ENCODE data around the gene CD22.

CD22 gene

DNA sequence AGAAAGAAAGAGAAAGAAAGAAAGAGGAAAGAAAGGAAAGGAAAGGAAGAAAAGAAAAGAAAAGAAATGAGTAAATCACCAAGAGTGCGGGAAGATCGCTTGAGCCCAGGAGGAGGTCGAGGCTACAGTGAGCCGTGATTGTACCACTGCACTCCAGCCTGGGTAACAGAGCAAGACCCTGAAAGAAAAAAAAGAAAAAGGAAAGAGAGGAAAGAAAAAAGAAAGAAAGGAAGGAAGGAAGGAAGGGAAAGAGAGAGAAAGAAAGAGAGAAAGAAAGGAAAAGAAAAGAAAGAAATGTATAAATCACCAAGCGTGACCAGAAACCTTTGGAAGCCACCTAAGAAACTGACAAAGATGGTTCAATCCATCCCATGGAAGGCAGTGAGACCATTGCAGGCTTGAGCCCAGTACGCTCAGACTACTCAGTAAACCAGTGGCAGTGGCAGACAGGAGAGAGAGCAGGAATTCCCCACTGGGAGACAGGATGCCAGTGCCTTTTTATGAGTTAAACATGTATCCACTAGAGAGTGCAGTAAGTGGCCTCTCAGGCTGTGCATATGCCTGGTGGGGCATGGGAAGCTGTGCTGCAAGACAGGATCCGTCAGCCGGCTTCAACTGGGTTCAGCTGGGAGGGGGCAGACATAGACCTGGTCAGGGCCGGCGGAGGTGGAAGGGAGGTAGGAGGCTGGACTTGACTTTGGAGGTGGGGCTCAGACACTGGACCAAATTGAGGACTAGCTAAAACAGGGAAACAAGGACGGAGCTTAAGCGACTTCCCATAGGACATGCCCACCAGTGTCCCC is 46.7 kb downstream of the CD22 start (continued):
- TF ChIP-seq, protein P1, sequence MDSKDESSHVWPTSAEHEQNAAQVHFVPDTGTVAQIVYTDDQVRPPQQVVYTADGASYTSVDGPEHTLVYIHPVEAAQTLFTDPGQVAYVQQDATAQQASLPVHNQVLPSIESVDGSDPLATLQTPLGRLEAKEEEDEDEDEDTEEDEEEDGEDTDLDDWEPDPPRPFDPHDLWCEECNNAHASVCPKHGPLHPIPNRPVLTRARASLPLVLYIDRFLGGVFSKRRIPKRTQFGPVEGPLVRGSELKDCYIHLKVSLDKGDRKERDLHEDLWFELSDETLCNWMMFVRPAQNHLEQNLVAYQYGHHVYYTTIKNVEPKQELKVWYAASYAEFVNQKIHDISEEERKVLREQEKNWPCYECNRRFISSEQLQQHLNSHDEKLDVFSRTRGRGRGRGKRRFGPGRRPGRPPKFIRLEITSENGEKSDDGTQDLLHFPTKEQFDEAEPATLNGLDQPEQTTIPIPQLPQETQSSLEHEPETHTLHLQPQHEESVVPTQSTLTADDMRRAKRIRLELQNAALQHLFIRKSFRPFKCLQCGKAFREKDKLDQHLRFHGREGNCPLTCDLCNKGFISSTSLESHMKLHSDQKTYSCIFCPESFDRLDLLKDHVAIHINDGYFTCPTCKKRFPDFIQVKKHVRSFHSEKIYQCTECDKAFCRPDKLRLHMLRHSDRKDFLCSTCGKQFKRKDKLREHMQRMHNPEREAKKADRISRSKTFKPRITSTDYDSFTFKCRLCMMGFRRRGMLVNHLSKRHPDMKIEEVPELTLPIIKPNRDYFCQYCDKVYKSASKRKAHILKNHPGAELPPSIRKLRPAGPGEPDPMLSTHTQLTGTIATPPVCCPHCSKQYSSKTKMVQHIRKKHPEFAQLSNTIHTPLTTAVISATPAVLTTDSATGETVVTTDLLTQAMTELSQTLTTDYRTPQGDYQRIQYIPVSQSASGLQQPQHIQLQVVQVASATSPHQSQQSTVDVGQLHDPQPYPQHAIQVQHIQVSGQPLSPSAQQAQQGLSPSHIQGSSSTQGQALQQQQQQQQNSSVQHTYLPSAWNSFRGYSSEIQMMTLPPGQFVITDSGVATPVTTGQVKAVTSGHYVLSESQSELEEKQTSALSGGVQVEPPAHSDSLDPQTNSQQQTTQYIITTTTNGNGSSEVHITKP (tag by site-specific recombination; IDR thresholded peaks at IDR 0.05): peak; percentile 93

DNA sequence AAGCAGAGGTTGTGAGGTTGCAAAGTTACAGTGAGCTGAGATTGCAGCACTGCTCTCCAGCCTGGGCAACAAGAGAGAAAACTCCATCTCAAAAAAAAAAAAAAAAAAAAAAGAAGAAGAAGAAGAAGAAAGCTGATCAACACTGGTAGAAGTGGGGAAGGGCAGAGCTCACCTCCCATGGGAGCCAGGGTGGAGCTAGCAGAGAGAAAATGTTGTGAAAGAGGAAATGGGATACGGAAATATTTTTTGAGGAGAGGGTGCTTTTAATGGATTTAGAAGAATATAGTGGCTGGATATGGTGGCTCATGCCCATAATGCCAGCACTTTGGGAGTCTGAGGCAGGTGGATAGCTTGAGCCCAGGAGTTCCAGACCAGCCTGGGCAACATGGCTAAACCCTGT is 48.7 kb downstream of the CD22 start:
- H3K9me3 ChIP-seq (ENCODE audit: control insufficient read depth, insufficient read depth, low read depth, low read length): peaks cover 11% of the 10 kb centered on the region
- CTCF ChIA-PET: interaction anchor here (0.6 to 3.6 kb wide), 9 partner anchors 11 to 292 kb away, joined by 3 to 26 read pairs (median 4); no protein-coding TSS in a partner anchor
- H3K36me3 ChIP-seq (ENCODE audit: control insufficient read depth in 2 of 2, insufficient read depth in 1 of 2, low read length in 2 of 2): no peaks in the 10 kb centered on the region
- H3K4me1 ChIP-seq (ENCODE audit: control insufficient read depth, insufficient read depth, low read length): no peaks in the 10 kb centered on the region
- H3K27ac ChIP-seq (ENCODE audit: extremely low read depth, low read depth, low read length): no peak overlapping the region
- TF ChIP-seq ZXDB (tag by site-specific recombination; IDR thresholded peaks at IDR 0.05): no peak
- H3K4me3 ChIP-seq (ENCODE audit: low read depth, low read length): no peak overlapping the region
- POLR2A ChIA-PET: interaction anchor here (1.0 kb wide), 1 partner anchor 17 kb away, joined by 9 read pairs; no protein-coding TSS in a partner anchor

DNA sequence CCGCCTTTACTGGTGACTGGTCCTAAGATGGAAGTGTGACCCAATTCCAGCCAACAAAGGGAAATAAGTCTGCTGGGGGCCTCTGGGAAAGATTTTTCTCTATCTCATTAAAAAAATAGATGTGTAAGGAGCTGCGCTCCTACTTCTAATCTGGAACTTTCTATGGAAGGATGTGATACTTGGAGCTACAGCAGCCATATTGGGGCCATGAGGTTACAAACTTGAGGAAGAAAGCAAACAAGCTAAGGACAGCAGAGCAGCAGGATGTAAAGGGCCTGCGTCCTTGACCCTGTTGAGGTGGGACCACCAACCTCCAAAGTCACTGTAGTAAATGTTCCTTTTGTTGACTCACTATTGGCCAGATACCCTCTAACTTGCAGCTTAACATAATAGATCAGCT is 49.4 kb downstream of the CD22 start:
- TF ChIP-seq, protein P2, sequence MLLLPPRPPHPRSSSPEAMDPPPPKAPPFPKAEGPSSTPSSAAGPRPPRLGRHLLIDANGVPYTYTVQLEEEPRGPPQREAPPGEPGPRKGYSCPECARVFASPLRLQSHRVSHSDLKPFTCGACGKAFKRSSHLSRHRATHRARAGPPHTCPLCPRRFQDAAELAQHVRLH (tag by site-specific recombination; IDR thresholded peaks at IDR 0.05): 0 out of 2 replicates have a peak, but pooled peaks have one; percentile 18
- TF ChIP-seq GLIS2 (tag by site-specific recombination; IDR thresholded peaks at IDR 0.05) (no peak), ZNF610 (tag by site-specific recombination; IDR thresholded peaks at IDR 0.05; ENCODE audit: borderline replicate concordance) (no peak), ZNF146 (tag by site-specific recombination; IDR thresholded peaks at IDR 0.05) (no peak), SETDB1 (IDR thresholded peaks at IDR 0.05; ENCODE audit: insufficient read length, low read length) (peak; percentile 38), YY1 (tag by site-specific recombination; IDR thresholded peaks at IDR 0.05) (no peak), ZNF169 (tag by site-specific recombination; IDR thresholded peaks at IDR 0.05) (no peak), ZNF391 (tag by site-specific recombination; IDR thresholded peaks at IDR 0.05; ENCODE audit: borderline replicate concordance, low read depth) (no peak), ZNF654 (tag by site-specific recombination; IDR thresholded peaks at IDR 0.05; ENCODE audit: low read depth) (no peak), ZNF785 (tag by site-specific recombination; IDR thresholded peaks at IDR 0.05) (no peak), ZNF555 (tag by site-specific recombination; conservative IDR thresholded peaks at IDR 0.05) (no peak), GLI4 (tag by site-specific recombination; IDR thresholded peaks at IDR 0.05) (no peak), ZNF670 (tag by site-specific recombination; IDR thresholded peaks at IDR 0.05; ENCODE audit: low read depth) (no peak), ZNF37A (tag by site-specific recombination; IDR thresholded peaks at IDR 0.05) (no peak), PRDM1 (tag by site-specific recombination; IDR thresholded peaks at IDR 0.05) (no peak), ZNF112 (tag by site-specific recombination; IDR thresholded peaks at IDR 0.05) (no peak)
- TF ChIP-seq, protein P3, sequence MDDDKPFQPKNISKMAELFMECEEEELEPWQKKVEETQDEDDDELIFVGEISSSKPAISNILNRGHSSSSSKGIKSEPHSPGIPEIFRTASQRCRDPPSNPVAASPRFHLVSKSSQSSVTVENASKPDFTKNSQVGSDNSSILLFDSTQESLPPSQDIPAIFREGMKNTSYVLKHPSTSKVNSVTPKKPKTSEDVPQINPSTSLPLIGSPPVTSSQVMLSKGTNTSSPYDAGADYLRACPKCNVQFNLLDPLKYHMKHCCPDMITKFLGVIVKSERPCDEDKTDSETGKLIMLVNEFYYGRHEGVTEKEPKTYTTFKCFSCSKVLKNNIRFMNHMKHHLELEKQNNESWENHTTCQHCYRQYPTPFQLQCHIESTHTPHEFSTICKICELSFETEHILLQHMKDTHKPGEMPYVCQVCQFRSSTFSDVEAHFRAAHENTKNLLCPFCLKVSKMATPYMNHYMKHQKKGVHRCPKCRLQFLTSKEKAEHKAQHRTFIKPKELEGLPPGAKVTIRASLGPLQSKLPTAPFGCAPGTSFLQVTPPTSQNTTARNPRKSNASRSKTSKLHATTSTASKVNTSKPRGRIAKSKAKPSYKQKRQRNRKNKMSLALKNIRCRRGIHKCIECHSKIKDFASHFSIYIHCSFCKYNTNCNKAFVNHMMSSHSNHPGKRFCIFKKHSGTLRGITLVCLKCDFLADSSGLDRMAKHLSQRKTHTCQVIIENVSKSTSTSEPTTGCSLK (tag by site-specific recombination; IDR thresholded peaks at IDR 0.05): no peak
- TF ChIP-seq, protein P4, sequence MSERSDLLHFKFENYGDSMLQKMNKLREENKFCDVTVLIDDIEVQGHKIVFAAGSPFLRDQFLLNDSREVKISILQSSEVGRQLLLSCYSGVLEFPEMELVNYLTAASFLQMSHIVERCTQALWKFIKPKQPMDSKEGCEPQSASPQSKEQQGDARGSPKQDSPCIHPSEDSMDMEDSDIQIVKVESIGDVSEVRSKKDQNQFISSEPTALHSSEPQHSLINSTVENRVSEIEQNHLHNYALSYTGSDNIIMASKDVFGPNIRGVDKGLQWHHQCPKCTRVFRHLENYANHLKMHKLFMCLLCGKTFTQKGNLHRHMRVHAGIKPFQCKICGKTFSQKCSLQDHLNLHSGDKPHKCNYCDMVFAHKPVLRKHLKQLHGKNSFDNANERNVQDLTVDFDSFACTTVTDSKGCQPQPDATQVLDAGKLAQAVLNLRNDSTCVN (tag by site-specific recombination; optimal IDR thresholded peaks at IDR 0.05): no peak
- TF ChIP-seq, protein P5, sequence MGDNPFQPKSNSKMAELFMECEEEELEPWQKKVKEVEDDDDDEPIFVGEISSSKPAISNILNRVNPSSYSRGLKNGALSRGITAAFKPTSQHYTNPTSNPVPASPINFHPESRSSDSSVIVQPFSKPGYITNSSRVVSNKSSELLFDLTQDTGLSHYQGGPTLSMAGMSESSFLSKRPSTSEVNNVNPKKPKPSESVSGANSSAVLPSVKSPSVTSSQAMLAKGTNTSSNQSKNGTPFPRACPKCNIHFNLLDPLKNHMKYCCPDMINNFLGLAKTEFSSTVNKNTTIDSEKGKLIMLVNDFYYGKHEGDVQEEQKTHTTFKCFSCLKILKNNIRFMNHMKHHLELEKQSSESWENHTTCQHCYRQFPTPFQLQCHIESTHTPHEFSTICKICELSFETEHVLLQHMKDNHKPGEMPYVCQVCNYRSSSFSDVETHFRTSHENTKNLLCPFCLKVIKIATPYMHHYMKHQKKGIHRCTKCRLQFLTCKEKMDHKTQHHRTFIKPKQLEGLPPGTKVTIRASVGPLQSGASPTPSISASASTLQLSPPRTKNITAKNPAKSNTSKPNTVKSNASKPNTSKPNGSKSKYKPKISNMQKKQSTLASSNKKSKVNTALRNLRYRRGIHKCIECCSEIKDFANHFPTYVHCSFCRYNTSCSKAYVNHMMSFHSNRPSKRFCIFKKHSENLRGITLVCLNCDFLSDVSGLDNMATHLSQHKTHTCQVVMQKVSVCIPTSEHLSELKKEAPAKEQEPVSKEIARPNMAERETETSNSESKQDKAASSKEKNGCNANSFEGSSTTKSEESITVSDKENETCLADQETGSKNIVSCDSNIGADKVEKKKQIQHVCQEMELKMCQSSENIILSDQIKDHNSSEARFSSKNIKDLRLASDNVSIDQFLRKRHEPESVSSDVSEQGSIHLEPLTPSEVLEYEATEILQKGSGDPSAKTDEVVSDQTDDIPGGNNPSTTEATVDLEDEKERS (tag by site-specific recombination; IDR thresholded peaks at IDR 0.05): peak; percentile 90; the same call in 1 of the 2 replicates
- ChIA-PET CTCF (interaction anchor here (0.6 to 3.6 kb wide), 6 partner anchors 10 to 91 kb away, joined by 3 to 26 read pairs (median 4); no protein-coding TSS in a partner anchor), POLR2A (no interaction called here)
- Histone ChIP-seq H3K9me3 (ENCODE audit: control insufficient read depth, insufficient read depth, low read depth, low read length) (peaks cover 11% of the 10 kb centered on the region), H3K36me3 (ENCODE audit: control insufficient read depth in 2 of 2, insufficient read depth in 1 of 2, low read length in 2 of 2) (no peaks in the 10 kb centered on the region), H3K4me3 (ENCODE audit: low read depth, low read length) (no peak overlapping the region), H3K27ac (ENCODE audit: extremely low read depth, low read depth, low read length) (no peak overlapping the region), H3K4me1 (ENCODE audit: control insufficient read depth, insufficient read depth, low read length) (no peaks in the 10 kb centered on the region)
